ELF-1 (cell line): Measurements from ENCODE around the gene EEF2K.
"Not testable (repeated sequence)": the region's sequence is repeated elsewhere in the genome, so short reads cannot be mapped to it uniquely, and the experiment has no call there.

ENCODE experiments used
- DNase-seq: peaks from one replicate; pipeline ENCODE4 v3.0.0-alpha.2; 2016; ENCODE audit warnings: low read depth, low spot score

Gene EEF2K

GRCh38 chr16:22206013-22206841, at the start of gene EEF2K:
EEF2K (plus strand) TSS chr16:22206278; CDS start chr16:22225730, 19,452 bp downstream.
- DNase-seq = peak; percentile 98

- no peak for DNase-seq
Measured at GRCh38 chr16:22161401-22161800, 44.7 kb upstream of the EEF2K start.

GRCh38 chr16:22161999-22162655, 44.0 kb upstream of the EEF2K start, which contains the start of gene SDR42E2:
SDR42E2 (plus strand) TSS chr16:22162506; CDS start chr16:22165583, 3,077 bp downstream.
- peak; percentile 72 for DNase-seq

- no peak for DNase-seq
Measured at GRCh38 chr16:22162656-22163009, 43.4 kb upstream of the EEF2K start.

- DNase-seq = no peak
Measured at GRCh38 chr16:22163806-22164205, 42.3 kb upstream of the EEF2K start.

DNA sequence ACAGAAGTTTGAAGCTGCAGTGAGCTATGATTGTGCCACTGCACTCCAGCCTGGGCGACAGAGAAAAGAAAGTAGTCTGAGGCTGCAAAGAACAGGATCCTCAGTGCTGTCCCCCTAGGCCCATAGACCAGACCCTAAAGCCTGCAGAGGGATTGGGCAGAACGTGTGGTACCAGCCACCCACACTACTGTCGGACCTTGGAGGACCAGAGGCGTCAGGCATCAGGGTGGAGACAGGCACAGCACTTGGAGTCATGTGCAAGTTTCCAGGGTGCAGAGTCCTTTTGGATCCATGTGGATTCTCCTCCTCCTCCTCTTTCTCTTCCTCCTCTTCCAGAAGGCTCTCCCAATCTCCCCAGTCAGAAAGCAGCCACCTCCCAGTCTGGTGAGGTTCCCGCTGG, 41.6 kb upstream of the EEF2K start:
- DNase-seq = no peak

GRCh38 chr16:22165508-22166285, 40.4 kb upstream of the EEF2K start:
- no peak for DNase-seq

DNA sequence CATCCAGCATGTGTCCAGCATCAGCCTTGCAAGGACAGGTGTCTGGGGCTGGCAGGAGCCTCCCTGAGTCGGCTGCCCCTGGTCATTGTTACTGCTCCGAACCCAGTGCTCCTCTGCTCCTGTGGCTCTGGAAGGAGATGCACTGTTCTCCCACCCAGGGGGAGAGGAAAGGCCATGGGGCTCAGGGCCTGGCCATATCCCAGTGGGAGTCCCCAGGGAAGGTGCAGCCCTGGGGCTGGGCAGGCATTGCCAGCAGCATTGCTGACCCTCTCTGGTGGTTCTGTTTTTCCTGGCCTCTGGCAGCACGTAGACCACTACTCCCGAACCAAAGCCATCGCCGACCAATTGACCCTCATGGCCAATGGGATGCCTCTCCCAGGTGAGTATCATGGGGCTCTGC, 34.1 kb upstream of the EEF2K start:
- DNase-seq = no peak

GRCh38 chr16:22172642-22173041, 33.4 kb upstream of the EEF2K start:
- not testable (repeated sequence) for DNase-seq

DNA sequence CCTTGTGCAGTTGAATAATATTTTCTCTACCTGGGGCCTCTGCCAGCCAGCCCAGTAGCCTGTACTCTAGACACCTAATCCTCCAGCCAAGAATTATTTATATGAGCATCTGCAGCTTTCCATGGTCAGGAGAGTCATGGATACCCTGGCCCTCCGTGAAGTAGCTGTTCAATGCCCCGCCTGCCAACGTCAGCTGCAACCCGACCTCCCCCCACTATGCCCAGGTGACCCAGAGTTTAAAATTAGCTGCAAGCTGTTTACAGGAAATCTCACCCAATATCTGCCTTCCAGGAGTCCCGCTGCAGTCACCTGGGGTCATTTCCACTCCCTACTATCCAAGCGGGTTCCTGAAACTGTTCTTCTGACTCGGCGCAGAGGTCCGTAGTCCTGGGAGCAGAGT, 31.4 kb upstream of the EEF2K start:
- no peak for DNase-seq

- DNase-seq = no peak
Measured at GRCh38 chr16:22177968-22178930, 27.8 kb upstream of the EEF2K start.

GRCh38 chr16:22181426-22181825, 24.7 kb upstream of the EEF2K start:
- no peak for DNase-seq

- no peak for DNase-seq
Measured at GRCh38 chr16:22181843-22182242, 24.2 kb upstream of the EEF2K start.

DNA sequence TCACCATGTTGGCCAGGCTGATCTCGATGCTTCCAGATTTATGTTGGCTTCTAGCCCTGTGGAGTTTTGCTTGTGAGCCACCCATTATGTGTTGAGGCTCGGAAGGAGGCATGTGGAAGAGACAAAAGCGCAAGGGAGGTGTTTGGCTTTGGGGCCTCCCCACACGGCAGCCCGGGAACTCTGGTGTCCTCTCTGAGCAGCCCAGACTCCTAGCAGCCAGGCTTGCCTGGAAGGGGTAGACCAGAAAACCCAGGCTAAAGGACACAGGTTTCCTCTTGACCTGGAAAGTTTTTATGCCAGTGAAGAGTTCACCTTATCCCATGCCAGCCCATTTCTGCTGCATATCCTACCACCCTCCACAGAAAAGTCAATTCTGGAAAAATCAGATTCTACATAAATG, 22.7 kb upstream of the EEF2K start:
- no peak for DNase-seq

- DNase-seq = no peak
Measured at GRCh38 chr16:22183901-22184614, 22.0 kb upstream of the EEF2K start.

DNA sequence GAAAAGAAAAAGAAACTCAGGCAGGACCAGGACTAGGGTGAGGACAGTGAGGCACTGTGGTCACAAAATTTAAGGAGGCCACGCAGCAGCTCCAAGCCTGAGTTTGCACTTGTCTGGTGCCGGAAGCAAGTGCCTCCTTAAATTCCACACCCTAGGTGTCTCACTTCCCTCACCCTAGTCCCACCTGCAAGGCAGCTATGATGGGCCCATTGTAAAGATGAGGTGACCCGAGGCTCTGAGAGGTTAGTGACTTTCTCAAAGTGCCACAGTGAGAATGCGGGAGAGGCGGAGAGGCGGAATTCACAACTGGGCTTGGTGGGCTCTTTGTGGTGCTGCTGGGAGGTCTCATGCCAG, 21.5 kb upstream of the EEF2K start:
- DNase-seq = no peak

- DNase-seq = no peak
Measured at GRCh38 chr16:22186517-22186916, 19.6 kb upstream of the EEF2K start.

DNA sequence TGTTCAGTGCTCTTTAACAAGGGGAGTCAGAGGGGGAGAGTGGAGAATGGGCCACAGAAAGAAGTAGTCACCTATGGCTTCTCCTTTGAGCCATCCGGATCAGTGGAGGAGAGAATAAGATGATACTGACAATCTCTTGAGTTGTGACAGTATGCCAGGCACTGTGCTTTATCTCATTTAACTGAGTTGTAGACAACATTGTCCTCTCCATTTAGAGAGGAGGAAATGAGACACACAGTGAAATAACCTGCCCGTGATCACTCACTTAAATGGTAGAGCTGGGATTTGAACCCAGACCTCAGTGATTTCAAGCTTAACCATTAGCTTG, 17.8 kb upstream of the EEF2K start:
- no peak for DNase-seq

DNA sequence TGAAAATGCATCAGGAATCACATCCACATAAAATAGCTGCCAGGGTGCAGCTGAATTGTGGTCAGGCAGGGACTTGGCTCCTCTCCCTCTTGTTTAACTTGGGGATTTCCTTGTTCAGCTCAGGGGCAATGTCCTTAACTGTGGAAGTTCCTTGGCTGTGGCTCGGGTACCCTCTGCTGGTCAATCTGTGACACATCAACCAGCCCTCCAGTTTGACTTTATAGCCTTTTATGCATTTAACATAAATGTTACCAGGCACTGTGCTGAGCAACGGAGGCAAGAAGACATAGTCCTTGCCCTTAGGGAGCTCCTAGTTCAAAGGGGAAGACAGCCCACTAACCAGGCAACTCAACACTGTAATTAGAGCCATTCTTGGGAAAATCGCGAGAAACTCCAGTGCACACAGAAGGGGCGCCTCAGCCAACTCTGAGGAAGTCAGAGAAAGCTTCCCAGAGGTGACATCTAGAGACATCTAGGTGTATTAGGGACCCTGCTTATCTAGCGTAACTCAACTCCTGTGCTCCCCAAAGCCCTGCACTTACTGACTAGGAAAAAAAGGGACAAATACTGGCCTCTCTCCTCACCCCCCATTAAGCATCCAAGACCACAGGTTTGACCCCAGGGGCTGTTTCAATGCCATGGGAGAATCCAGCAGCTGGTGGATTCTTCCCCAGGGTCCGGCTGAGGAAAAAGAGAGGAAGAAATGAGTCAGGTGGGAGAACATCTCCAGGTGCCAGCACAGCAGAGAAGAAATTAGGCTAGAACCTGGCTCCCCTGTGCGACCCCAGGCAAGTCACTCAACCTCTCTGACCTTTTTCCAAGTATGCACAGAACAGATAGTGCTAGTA, 17.3 kb upstream of the EEF2K start:
- peak; percentile 82 for DNase-seq
